SK-N-SH treated with all-trans-retinoic acid at 6 μM for 48 hours (cell line): ENCODE measurements around the gene CDCA4.

Source experiments
- BACH2 ChIP-seq: fragments of 250-450 bp; sonication (Bioruptor Pico); IDR thresholded peaks from 2 replicates; pipeline ENCODE4 v1.9.0; 2021; ENCODE audit warnings: mild to moderate bottlenecking, borderline replicate concordance
- GLIS3 ChIP-seq: fragments of 250-450 bp; sonication (Bioruptor Pico); IDR thresholded peaks from 2 replicates; pipeline ENCODE4 v1.5.0; 2020; ENCODE audit warnings: mild to moderate bottlenecking, moderate library complexity
- ISL1 ChIP-seq: fragments of 250-450 bp; sonication (Bioruptor Pico); IDR thresholded peaks from 2 replicates; pipeline ENCODE4 v2.1.2; 2022; ENCODE audit warnings: mild to moderate bottlenecking, moderate library complexity
- SNAI2 ChIP-seq: fragments of 250-450 bp; sonication (Bioruptor Pico); IDR thresholded peaks from 2 replicates; pipeline ENCODE4 v1.5.0; 2020; ENCODE audit warnings: mild to moderate bottlenecking, moderate library complexity
- TOX ChIP-seq: fragments of 250-450 bp; sonication (Bioruptor Pico); IDR thresholded peaks from 2 replicates; pipeline ENCODE4 v1.8.0; 2021; ENCODE audit warnings: mild to moderate bottlenecking, moderate library complexity, borderline replicate concordance
- ZC3H10 ChIP-seq: fragments of 250-450 bp; sonication (Bioruptor Pico); IDR thresholded peaks from 2 replicates; pipeline ENCODE4 v1.5.1; 2021; ENCODE audit warnings: mild to moderate bottlenecking, moderate library complexity
- ZFP3 ChIP-seq: fragments of 250-450 bp; sonication (Bioruptor Pico); IDR thresholded peaks from 2 replicates; pipeline ENCODE4 v1.5.0; 2020; ENCODE audit warnings: mild to moderate bottlenecking, moderate library complexity
- ZFP30 ChIP-seq: fragments of 450-650 bp; formaldehyde crosslinking; IDR thresholded peaks from 2 replicates; pipeline ENCODE4 v1.5.0; 2022; ENCODE audit warnings: mild to moderate bottlenecking, moderate library complexity
- ZNF70 ChIP-seq: fragments of 450-650 bp; formaldehyde crosslinking; IDR thresholded peaks from 2 replicates; pipeline ENCODE4 v1.5.0; 2020; ENCODE audit warnings: mild to moderate bottlenecking, moderate library complexity
- TF ChIP-seq, protein P1 (sequence below): fragments of 250-450 bp; sonication (Bioruptor Pico); IDR thresholded peaks from 2 replicates; pipeline ENCODE4 v1.5.1; 2020; ENCODE audit warnings: low read depth, mild to moderate bottlenecking, moderate library complexity
- TF ChIP-seq, protein P2 (sequence below): fragments of 250-450 bp; sonication (Bioruptor Pico); IDR thresholded peaks from 2 replicates; pipeline ENCODE4 v1.8.0; 2020; ENCODE audit warnings: mild to moderate bottlenecking, moderate library complexity, borderline replicate concordance

DNA sequence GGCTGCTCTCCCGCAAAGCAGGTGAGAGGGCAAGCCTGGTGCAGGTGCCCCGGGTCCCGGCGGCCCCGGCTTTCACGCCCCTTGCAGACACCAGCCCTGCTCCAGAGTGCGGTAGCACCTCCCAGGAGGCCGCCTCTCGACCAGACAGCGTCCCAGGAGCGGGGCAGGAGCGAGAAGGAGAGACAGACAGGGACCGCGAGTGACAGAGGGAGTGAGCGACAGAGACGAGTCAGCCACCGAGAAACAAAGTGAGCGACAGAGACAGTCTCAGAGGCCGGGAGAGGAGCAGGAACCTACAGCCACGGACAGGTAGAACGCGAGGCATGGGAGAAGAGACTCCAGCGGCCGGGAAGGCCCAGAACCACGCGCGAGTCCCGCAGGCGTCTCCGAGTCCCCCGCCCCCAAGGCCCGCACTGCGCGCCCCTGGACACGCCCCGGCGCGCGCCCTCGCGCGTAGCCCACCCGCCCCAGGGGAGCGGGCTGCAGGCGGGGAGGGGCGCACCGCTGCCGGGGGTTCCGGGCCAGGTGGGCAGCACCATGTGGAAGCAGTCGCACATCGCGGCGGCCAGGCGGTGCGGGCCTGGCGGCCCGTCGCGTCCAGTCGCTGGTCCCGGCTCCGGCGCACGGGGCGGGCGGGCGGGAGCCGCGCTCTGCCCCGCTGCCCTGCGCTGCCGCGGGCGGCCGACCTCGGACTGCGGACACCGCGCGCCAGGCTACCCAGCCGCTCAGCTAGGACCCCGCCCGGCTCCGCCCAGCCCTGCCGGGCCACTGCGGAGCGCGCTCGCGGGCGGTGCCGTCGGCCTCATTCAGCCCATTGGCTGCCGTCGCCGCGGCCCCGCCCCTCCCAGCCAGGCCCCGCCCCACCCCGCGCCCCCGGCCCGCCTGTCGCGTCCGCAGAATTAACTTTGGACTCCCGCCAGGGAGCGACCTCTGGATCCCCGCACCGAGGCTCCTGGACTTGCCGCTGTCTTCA, 42.9 kb downstream of the CDCA4 start, which contains the start of gene AHNAK2:
- TF ChIP-seq SNAI2 (no peak), BACH2 (CRISPR knock-in tag) (no peak), ISL1 (CRISPR knock-in tag) (no peak), ZFP3 (CRISPR knock-in tag) (no peak), ZFP30 (CRISPR knock-in tag) (no peak), TOX (no peak), ZNF70 (CRISPR knock-in tag) (no peak), ZC3H10 (CRISPR knock-in tag) (no peak), GLIS3 (CRISPR knock-in tag) (no peak)
- TF ChIP-seq, protein P1, sequence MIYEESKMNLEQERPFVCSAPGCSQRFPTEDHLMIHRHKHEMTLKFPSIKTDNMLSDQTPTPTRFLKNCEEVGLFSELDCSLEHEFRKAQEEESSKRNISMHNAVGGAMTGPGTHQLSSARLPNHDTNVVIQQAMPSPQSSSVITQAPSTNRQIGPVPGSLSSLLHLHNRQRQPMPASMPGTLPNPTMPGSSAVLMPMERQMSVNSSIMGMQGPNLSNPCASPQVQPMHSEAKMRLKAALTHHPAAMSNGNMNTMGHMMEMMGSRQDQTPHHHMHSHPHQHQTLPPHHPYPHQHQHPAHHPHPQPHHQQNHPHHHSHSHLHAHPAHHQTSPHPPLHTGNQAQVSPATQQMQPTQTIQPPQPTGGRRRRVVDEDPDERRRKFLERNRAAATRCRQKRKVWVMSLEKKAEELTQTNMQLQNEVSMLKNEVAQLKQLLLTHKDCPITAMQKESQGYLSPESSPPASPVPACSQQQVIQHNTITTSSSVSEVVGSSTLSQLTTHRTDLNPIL (CRISPR knock-in tag), result no peak
- TF ChIP-seq, protein P2, sequence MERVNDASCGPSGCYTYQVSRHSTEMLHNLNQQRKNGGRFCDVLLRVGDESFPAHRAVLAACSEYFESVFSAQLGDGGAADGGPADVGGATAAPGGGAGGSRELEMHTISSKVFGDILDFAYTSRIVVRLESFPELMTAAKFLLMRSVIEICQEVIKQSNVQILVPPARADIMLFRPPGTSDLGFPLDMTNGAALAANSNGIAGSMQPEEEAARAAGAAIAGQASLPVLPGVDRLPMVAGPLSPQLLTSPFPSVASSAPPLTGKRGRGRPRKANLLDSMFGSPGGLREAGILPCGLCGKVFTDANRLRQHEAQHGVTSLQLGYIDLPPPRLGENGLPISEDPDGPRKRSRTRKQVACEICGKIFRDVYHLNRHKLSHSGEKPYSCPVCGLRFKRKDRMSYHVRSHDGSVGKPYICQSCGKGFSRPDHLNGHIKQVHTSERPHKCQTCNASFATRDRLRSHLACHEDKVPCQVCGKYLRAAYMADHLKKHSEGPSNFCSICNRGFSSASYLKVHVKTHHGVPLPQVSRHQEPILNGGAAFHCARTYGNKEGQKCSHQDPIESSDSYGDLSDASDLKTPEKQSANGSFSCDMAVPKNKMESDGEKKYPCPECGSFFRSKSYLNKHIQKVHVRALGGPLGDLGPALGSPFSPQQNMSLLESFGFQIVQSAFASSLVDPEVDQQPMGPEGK (CRISPR knock-in tag), result no peak
